ENCODE data around the gene SLC2A5.

GRCh38 chr1:9013819-9014218 is 55.6 kb downstream of the SLC2A5 start:
- TF ChIP-seq CTCF (IDR thresholded peaks at IDR 0.05; ENCODE audit: low read depth, low read length, poor library complexity, severe bottlenecking), result no peak
- TF ChIP-seq EZH2phosphoT487 (IDR thresholded peaks at IDR 0.05; ENCODE audit: borderline replicate concordance, low read length), result no peak

Measured in DOHH2 (cell line).